ENCODE results near the gene EFEMP2. TPM values are rescaled to one million over a fixed set of nuclear protein-coding genes. Genes with fewer than 3 reads are reported as not detected.

The EFEMP2 gene
- total and polyA plus RNA-seq, 2 donors (not counting 1 experiment from before 2014, with no cell fraction given) = 9.5 to 14.7 TPM

DNA sequence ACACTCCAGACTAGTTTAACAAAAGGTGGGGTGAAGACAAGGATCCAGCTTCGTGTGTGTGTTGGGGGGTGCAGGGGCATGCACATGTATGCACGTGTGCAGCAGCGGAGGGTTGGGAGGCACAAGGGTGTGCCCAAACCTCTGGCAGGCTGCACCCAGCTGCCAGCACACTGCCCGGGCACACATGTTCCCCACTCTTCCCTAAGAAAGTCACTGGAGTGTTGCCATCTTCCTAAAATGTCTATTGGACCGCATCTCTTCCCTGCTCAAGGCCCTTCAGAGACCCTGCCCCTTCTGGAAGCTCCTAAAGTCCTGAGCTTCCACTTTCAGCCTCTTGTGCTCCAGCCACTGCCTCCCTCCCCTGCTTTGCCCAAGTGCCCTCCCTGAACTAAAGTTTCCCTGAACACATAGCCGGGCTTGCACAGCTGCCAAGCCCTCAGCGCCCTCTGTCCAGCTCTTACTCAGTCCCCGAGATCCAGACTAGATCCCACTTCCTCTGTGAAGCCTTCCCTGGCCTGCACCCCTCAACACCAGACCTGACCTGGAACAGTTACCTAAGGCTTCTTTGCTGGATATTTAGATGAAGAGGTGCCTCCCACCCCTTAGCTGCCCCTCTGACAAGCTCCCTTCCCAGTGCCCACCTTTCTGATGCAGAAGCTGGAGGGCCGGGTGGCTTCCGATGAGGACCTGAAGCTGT is 20.6 kb downstream of the EFEMP2 start:
- Mint-ChIP-seq H3K27me3 (no peaks in the 10 kb centered on the region), H3K4me1 (peaks cover 32% of the 10 kb centered on the region), H3K9me3 (ENCODE audit: insufficient read depth) (no peaks in the 10 kb centered on the region), H3K27ac (peak overlapping the region; percentile 51), H3K4me3 (no peak overlapping the region)
- WGBS (ENCODE audit: insufficient coverage) = 95% methylated on average over 10 of the region's 10 CpGs
- H3K4me2 ChIP-seq (replicated peaks; ENCODE audit: low read depth, low read length, poor library complexity, severe bottlenecking) = no peak overlapping the region
- H3K9me3 ChIP-seq (ENCODE audit: control extremely low read depth in 1 of 3, control insufficient read depth in 2 of 3, insufficient read depth in 1 of 3, low read length in 2 of 3) = peaks cover 0 to 15% (median 0%) of the 10 kb centered on the region in 3 donors
- POLR2A ChIA-PET = no interaction called here
- H3K79me2 ChIP-seq (ENCODE audit: control insufficient read depth, insufficient read depth, low read length) = peaks cover 38% of the 10 kb centered on the region
- intact Hi-C loops (cut with micrococcal nuclease) = no loop called here
- ATAC-seq (ENCODE audit: low read depth) (no peak), DNase-seq (peak; percentile 19)
- no peaks in the 10 kb centered on the region for H3K27me3 ChIP-seq (replicated peaks in 1 of 4; ENCODE audit: control extremely low read depth in 1 of 4, control insufficient read depth in 3 of 4, insufficient read depth in 4 of 4, low read length in 3 of 4)
- H3K4me3 ChIP-seq (ENCODE audit: control extremely low read depth in 1 of 5, extremely low read depth in 1 of 5, insufficient read depth in 1 of 5, low read depth in 2 of 5, low read length in 4 of 5) = no peak overlapping the region
- H3K36me3 ChIP-seq (replicated peaks in 1 of 2; ENCODE audit: control extremely low read depth in 1 of 2, control insufficient read depth in 1 of 2, extremely low read depth in 1 of 2, insufficient read depth in 2 of 2, low read length in 1 of 2) = peaks cover 0 to 62% of the 10 kb centered on the region in 2 experiments
- no peak overlapping the region for H3K9ac ChIP-seq (ENCODE audit: low read length)
- CTCF ChIA-PET = interaction anchor here (2.8 kb wide), 1 partner anchor 8 kb away, joined by 15 read pairs; the partner anchor contains the start of gene MUS81
- H4K20me1 ChIP-seq (ENCODE audit: control insufficient read depth, insufficient read depth, low read length, poor library complexity, severe bottlenecking) = peaks cover 66% of the 10 kb centered on the region
- no peak for TF ChIP-seq EZH2 (IDR thresholded peaks at IDR 0.05; ENCODE audit: borderline replicate concordance, insufficient read depth, low read depth, low read length, poor library complexity, severe bottlenecking)
- TF ChIP-seq, protein P1, sequence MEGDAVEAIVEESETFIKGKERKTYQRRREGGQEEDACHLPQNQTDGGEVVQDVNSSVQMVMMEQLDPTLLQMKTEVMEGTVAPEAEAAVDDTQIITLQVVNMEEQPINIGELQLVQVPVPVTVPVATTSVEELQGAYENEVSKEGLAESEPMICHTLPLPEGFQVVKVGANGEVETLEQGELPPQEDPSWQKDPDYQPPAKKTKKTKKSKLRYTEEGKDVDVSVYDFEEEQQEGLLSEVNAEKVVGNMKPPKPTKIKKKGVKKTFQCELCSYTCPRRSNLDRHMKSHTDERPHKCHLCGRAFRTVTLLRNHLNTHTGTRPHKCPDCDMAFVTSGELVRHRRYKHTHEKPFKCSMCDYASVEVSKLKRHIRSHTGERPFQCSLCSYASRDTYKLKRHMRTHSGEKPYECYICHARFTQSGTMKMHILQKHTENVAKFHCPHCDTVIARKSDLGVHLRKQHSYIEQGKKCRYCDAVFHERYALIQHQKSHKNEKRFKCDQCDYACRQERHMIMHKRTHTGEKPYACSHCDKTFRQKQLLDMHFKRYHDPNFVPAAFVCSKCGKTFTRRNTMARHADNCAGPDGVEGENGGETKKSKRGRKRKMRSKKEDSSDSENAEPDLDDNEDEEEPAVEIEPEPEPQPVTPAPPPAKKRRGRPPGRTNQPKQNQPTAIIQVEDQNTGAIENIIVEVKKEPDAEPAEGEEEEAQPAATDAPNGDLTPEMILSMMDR (IDR thresholded peaks at IDR 0.05) = no peak
- H2AFZ ChIP-seq (ENCODE audit: insufficient read depth, low read depth, low read length, poor library complexity, severe bottlenecking) = no peak overlapping the region
- H3K4me1 ChIP-seq (ENCODE audit: control insufficient read depth in 2 of 2, insufficient read depth in 2 of 2, low read length in 2 of 2) = peaks cover 11 to 22% of the 10 kb centered on the region in 2 donors
- no peak overlapping the region for H3K27ac ChIP-seq (ENCODE audit: low read length in 2 of 2)

- Mint-ChIP-seq H3K27me3 (no peaks in the 10 kb centered on the region), H3K4me1 (peaks cover 24% of the 10 kb centered on the region), H3K4me3 (no peak overlapping the region), H3K9me3 (ENCODE audit: insufficient read depth) (no peaks in the 10 kb centered on the region), H3K27ac (no peak overlapping the region)
- H3K4me3 ChIP-seq (ENCODE audit: control extremely low read depth in 1 of 5, extremely low read depth in 1 of 5, insufficient read depth in 1 of 5, low read depth in 2 of 5, low read length in 4 of 5) = no peak overlapping the region
- DNase-seq (no peak), ATAC-seq (ENCODE audit: low read depth) (peak; percentile 24)
- 95% methylated on average over 12 of the region's 14 CpGs for WGBS (ENCODE audit: insufficient coverage)
- peaks cover 6 to 15% of the 10 kb centered on the region in 2 donors for H3K4me1 ChIP-seq (ENCODE audit: control insufficient read depth in 2 of 2, insufficient read depth in 2 of 2, low read length in 2 of 2)
- peaks cover 0 to 15% (median 0%) of the 10 kb centered on the region in 3 donors for H3K9me3 ChIP-seq (ENCODE audit: control extremely low read depth in 1 of 3, control insufficient read depth in 2 of 3, insufficient read depth in 1 of 3, low read length in 2 of 3)
- H3K27ac ChIP-seq (ENCODE audit: low read length in 2 of 2) = no peak overlapping the region
- no peak for TF ChIP-seq EZH2 (IDR thresholded peaks at IDR 0.05; ENCODE audit: borderline replicate concordance, insufficient read depth, low read depth, low read length, poor library complexity, severe bottlenecking)
- TF ChIP-seq, protein P1 (IDR thresholded peaks at IDR 0.05) = peak; percentile 47
- no peak overlapping the region for H3K4me2 ChIP-seq (replicated peaks; ENCODE audit: low read depth, low read length, poor library complexity, severe bottlenecking)
- H2AFZ ChIP-seq (ENCODE audit: insufficient read depth, low read depth, low read length, poor library complexity, severe bottlenecking) = no peak overlapping the region
- ChIA-PET CTCF (interaction anchor here (2.8 kb wide), 1 partner anchor 9 kb away, joined by 15 read pairs; the partner anchor contains the start of gene MUS81), POLR2A (interaction anchor here (0.6 kb wide), 2 partner anchors 7 to 117 kb away, joined by 3 to 8 read pairs; no protein-coding TSS in a partner anchor)
- no peaks in the 10 kb centered on the region for H3K27me3 ChIP-seq (replicated peaks in 1 of 4; ENCODE audit: control extremely low read depth in 1 of 4, control insufficient read depth in 3 of 4, insufficient read depth in 4 of 4, low read length in 3 of 4)
- peaks cover 0 to 58% of the 10 kb centered on the region in 2 experiments for H3K36me3 ChIP-seq (replicated peaks in 1 of 2; ENCODE audit: control extremely low read depth in 1 of 2, control insufficient read depth in 1 of 2, extremely low read depth in 1 of 2, insufficient read depth in 2 of 2, low read length in 1 of 2)
- H3K9ac ChIP-seq (ENCODE audit: low read length) = no peak overlapping the region
- intact Hi-C loops (cut with micrococcal nuclease) = no loop called here
- peaks cover 57% of the 10 kb centered on the region for H4K20me1 ChIP-seq (ENCODE audit: control insufficient read depth, insufficient read depth, low read length, poor library complexity, severe bottlenecking)
- peaks cover 29% of the 10 kb centered on the region for H3K79me2 ChIP-seq (ENCODE audit: control insufficient read depth, insufficient read depth, low read length)
Measured at GRCh38 chr11:65851083-65851579, 21.5 kb downstream of the EFEMP2 start.

All from B cell (primary cell).